GM12891 (cell line): Measurements from ENCODE around the gene ZBTB24.

Experiments
- DNase-seq: peaks from one replicate; pipeline ENCODE4 v3.0.0; 2011; ENCODE audit warnings: low spot score; ENCODE audit not compliant: insufficient read length
- FAIRE-seq: peaks from 2 replicates; lab custom pipeline; 2011; peaks lifted over from hg19 to GRCh38; lab: Jason Lieb, UNC
- PAX5 ChIP-seq: IDR thresholded peaks from 2 replicates; pipeline ENCODE4 v1.6.1; 2011; ENCODE audit warnings: low read length, moderate library complexity, mild to moderate bottlenecking; ENCODE audit not compliant: insufficient read depth, severe bottlenecking
- POLR2A ChIP-seq: IDR thresholded peaks from 2 replicates; pipeline ENCODE4 v1.6.1; 2011; ENCODE audit warnings: low read depth, low read length, control low read depth
- POLR2AphosphoS5 ChIP-seq: IDR thresholded peaks from 2 replicates; pipeline ENCODE4 v1.6.1; 2011; ENCODE audit warnings: low read depth, low read length, control low read depth
- POU2F2 ChIP-seq: IDR thresholded peaks from 2 replicates; pipeline ENCODE4 v1.6.1; 2011; ENCODE audit warnings: low read depth, mild to moderate bottlenecking, control low read depth, low read length, moderate library complexity
- SPI1 ChIP-seq: IDR thresholded peaks from 2 replicates; pipeline ENCODE4 v1.6.1; 2011; ENCODE audit warnings: low read depth, low read length, control low read depth
- TAF1 ChIP-seq: IDR thresholded peaks from 2 replicates; pipeline ENCODE4 v1.6.1; 2011; ENCODE audit warnings: low read depth, low read length, control low read depth

Gene ZBTB24

DNA sequence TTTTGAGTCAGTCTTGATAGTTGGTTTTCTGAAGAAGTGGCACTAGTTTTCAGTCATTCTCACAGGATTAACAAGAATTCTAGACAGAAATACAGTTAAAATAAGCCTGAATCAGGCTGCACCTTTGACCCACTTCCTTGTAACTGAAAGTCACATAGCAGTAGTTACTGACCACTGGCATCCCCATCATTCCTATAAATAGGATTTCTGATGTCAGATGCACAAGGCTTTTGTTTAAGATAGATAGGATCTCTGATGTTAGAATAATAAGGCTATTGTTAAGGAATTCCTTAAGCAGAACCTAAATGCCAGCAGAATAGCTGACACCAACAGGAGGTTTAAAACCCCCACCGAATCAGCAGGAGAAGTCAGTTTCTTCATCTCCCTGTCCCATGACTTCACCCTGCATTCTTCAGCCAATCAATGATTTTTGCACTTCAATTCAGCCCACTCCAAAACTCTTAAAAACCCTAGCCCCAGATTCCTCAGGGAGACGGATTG is 30.6 kb upstream of the ZBTB24 start:
- no peak for TF ChIP-seq SPI1
- TF ChIP-seq PAX5 = no peak
- TF ChIP-seq POU2F2 = no peak
- TF ChIP-seq POLR2A = no peak
- TF ChIP-seq POLR2AphosphoS5 = no peak
- no peak for TF ChIP-seq TAF1
- DNase-seq = no peak
- no peak for FAIRE-seq

DNA sequence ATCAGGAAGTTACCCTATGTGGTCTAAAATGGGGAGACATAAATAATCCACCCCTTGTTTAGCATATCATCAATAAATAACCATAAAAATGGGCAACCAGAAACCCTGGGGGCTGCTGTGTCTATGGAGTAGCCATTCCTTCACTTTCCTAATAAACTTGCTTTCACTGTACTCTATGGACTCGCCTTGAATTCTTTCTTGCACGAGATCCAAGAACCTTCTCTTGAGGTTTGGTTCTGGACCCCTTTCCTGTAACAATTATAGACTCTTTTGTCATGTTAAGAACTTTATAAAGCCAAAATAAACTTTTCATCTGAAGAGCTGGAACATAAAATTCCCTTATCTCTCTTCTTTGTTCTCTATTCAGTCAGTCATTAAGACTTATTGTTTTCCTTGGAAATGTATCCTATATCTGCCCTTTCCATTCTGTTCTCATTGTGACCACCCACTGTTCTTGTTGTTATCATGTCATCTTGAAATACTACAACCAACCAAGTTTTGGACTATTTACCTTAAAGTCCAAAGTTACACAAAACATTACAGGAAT is 29.3 kb upstream of the ZBTB24 start:
- DNase-seq = no peak
- FAIRE-seq = no peak
- TF ChIP-seq POLR2A (no peak), TAF1 (no peak), PAX5 (no peak), SPI1 (no peak), POU2F2 (no peak), POLR2AphosphoS5 (no peak)

DNA sequence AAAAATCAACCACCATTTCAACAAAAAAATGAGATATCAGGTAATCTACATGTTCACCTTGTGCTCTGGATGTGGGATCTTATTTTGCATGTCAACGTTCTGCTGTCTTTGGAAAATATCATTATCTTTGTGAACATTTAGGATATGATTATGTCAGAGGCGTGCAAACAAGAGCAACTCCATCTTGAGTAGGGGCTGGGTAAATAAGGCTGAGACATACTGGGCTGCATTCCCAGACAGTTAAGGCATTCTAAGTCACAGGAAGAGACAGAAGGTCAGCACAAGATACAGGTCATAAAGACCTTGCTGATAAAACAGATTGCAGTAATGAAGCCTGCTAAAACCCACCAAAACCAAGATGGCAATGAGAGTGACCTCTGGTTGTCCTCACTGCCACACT is 28.8 kb upstream of the ZBTB24 start:
- no peak for TF ChIP-seq POU2F2
- no peak for TF ChIP-seq POLR2AphosphoS5
- TF ChIP-seq PAX5 = no peak
- no peak for TF ChIP-seq SPI1
- FAIRE-seq = no peak
- DNase-seq = no peak

DNA sequence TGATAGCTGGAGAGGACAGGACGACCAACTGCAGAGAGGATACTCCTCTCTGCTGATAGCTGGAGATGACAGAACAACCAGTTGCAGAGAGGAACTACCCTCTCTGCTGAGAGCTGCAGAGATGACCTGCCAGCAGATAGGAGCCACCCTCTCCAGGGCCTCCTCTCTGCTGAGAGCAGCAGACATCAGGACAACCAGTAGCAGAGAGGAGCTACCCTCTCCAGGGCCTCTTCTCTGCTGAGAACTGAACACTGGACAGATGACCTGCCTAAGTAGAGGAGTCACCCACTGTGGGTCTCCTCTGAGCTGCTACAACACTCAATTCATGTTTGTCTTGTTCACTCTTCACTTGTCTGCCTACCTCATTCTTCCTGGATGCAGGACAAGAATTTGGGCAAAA is 27.3 kb upstream of the ZBTB24 start:
- DNase-seq (no peak), FAIRE-seq (no peak)
- no peak for TF ChIP-seq SPI1
- no peak for TF ChIP-seq POLR2AphosphoS5
- TF ChIP-seq POU2F2 = no peak
- no peak for TF ChIP-seq TAF1
- TF ChIP-seq POLR2A = no peak
- TF ChIP-seq PAX5 = no peak

DNA sequence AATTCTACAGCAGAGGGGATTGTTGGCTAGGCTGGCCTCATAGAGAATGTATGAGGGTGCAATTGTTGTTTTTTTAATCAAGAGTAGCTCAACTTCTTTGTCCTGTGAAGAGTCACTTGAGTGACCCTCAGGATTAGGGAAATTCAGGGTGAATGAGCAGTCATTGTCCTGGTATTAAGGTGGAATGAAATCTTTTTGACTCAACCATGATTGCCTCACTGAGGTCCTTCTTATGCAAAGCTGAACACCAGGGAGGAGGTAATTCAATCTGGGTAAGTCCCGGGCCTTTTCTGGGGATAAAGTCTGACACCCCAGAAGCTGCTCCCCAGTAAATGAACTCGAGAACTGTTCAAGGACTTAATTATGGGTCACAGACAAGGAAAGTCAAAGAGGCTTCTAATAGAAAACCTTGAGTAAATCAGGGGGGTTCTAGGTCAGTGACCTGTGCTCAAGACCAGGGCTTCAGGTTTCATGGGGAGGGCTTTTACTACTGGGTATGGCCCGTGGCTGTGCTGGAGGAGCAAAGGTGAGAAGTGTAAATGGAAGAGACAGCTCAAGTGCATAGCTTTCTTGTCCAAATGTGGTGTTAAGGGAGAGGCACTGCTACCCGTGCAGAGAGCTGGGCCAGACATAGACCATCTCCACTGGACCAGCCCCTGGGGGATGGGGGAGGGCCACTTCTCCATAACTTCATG is 25.3 kb upstream of the ZBTB24 start:
- no peak for TF ChIP-seq SPI1
- TF ChIP-seq POLR2A = no peak
- no peak for TF ChIP-seq POLR2AphosphoS5
- TF ChIP-seq POU2F2 = no peak
- TF ChIP-seq PAX5 = no peak
- TF ChIP-seq TAF1 = no peak
- DNase-seq = no peak
- no peak for FAIRE-seq

DNA sequence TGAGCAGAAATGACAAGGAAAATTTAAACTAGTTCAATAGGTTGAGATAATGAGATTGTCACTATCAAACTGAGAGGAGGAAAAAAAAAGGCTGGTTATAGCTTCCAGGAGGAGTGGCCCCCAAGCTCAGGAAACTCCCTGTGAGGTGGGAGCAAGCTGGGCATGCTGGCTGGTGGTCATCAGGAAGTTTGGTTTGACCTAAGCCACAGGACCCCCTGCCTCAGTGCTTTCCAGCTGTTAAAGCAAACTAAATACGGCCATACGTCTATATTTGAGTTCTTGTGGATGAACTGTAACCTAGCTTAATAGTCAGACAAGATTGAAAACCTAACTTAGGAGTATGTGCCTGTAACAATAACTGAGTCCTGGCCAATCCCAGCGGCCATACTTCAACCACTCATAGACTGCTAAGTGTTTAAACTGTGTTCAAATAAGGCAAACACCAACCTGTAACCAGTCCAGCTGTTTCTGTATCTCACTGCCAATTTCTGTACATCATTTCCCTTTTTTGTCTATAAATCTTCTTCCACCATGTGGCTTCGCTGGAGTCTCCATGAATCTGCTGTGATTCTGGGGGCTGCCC is 24.6 kb upstream of the ZBTB24 start:
- DNase-seq (no peak), FAIRE-seq (no peak)
- TF ChIP-seq PAX5 (no peak), TAF1 (no peak), POU2F2 (no peak), POLR2A (no peak), SPI1 (no peak), POLR2AphosphoS5 (no peak)

DNA sequence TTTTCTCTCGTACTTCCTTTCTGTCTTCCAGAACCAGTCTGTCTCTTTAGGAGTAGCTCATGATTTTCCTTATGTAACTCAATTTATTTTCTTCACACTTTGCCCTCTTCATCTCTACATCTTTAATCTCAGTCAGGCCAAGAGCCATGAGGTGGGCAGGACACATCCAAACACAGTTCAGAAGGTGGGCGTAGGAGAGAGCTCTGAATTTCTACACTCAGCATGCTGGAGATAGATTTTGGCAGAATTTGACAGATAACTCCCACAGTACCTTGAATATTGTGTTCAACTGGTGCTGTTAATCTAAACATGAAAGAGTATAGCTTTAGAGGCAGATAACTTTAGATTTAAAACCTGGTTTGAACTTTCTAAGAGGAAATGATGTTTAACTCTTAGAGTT is 23.8 kb upstream of the ZBTB24 start:
- TF ChIP-seq PAX5 (no peak), SPI1 (no peak), POLR2A (no peak), POU2F2 (no peak), TAF1 (no peak), POLR2AphosphoS5 (no peak)
- FAIRE-seq (no peak), DNase-seq (no peak)

DNA sequence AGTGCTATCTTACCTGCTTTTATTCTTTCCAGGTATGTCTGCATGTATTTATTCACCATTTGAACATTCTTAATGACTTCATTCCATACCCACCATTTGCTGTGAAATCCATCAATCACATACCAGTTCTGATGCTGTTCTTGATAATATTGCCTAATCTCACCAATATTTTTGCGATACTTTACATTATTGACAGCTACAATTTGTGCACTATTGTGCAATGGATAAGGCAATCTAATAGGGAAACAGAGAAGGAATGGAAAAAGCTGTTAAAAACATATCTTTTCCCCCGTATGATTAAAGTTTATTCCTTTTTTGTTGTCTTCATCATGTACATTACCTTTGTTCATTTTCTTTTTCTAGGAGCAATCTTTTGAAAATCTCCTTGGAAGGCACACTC is 23.3 kb upstream of the ZBTB24 start:
- FAIRE-seq (no peak), DNase-seq (no peak)
- no peak for TF ChIP-seq SPI1

DNA sequence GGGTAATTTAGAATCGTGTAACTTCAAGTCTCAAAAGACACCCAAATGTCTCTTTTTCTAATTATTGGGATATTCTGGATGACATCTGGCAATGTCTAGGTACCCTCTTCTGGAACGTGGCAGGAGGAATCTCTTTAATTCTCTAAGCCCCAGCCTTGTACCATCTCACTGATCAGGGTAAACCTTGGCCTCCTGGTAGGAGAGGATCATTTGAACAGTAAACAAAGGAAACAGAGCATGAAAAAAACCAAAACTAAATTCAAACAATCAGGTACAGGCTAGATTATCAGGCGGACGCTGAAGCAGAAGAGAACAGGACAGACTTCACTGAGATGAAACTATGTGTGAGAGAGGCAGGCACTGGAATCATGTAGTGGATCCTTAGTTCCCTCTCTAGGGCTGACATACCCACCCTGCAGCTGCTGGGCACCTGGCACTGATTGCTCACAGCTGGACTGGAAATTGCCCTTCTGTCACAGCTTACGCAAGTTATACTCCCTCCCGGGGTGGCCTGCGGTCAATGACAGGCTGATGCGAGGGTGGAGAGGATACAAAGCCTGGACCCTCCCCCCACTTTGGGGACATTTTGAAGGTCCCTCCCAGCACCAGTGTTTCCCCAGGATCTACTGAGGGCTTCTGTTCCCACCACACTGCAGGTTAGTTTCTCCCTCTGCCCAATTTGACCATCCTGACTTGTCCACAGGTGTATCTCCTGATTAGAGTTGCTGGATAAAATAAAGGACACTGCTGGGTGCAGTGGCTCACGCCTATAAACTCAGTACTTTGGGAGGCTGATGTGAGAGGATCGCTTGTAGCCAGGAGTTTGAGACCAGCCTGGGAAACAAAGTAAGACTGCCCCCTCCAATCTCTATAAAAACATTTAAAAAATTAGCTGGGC is 20.6 kb upstream of the ZBTB24 start:
- TF ChIP-seq POU2F2 = no peak
- TF ChIP-seq POLR2A = no peak
- FAIRE-seq = no peak
- DNase-seq = no peak
